ENCODE results near the gene PLXNA4.

Gene PLXNA4

DNA sequence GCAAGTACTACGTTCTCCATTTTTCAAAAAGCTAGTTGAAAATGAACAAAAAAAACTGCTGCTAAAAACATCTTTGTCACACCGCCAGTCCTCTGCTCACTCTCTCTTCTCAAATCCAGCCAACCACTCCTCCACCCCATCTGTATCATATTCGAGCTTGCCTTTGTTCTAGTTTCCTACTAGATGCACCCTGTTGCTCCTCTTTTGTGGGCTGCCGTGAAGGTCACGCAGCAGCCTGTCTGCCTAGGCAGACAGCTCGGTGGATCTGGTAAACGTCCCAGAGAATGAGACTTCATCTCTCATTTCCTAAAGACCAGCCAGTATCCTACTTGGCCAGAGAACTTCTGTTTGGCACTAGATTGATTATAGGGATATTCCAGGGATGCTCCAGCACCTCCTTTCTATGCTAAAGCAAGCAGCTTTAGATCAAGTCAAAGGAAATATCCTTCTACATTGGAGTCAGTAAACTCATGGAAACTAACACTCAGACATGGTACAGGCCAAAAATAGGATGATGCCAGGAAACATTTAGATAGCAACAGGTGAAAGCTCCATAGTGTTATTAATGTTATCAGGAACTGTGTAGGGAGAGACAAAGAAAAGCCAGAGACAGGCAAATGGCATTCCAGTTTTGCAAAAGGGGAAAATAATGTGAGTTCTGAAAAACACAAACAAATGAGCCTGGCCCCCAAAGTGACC, 8.7 kb upstream of the PLXNA4 start:
- DNase-seq: no peak

DNA sequence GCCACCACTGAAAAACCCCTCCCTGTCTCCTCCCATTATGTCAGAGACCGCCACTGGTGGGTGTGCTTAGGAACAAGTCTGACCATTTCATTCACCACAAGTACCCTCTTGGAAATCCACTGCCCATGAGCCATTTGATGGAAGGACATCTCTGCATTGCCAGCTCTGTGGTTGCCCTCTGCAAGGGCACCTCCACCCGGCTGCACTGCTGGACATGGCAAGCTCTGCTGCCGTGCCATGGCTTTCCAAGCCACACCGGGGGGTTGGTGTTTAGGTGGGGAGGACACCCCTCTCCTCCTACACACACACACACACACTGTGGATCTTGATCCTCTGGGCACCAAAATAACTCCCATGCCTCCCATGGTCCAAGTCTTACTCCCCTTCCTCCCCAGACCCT, 5.2 kb upstream of the PLXNA4 start:
- DNase-seq: no peak

DNA sequence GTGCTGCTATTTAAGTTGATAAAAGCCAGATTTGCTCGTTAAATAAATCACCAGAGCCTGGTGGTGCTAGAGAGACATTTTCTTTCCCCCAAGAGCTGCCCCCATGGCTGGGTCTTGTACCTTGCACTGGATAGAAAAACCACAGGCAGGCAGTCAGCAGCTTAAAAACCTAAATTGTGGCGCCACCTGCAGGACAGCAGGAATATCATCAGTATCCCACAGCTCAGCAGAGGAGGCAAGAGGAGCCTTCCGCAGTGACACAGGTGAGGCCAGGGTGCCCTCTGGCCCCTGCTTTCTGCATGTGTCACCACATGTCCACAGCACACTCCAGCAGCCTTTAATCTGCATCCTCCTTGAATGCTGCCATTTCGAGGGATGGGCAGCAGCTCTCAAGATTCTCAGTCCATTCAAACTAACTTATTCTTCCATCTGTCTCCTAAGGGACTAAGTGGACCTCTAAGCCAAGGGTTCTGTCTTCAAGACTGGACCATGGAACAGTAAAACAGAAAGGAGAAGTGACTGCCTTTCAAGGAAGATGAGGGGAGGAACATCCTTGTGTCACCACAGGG, 4.5 kb upstream of the PLXNA4 start:
- peak; percentile 66 for DNase-seq

DNA sequence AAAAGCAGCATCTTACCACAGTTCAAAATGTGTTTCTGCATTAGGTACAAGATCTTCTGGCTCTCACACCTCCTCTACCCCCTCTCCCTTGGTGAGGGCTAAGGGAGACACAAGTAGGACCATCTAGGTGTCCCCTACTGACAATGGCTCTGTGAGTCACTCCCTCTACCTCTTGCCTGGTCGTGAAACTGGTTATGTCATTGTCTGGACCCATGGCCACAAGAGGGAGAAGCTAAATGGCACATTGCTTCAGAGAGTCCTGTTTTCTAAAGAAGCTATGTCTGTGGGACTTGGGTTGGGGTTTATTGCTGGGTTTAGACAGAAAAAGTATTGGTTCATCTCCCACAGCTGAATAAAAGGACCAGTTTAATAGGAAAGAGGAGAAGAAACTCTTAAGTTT, 4.0 kb upstream of the PLXNA4 start:
- DNase-seq: no peak

DNA sequence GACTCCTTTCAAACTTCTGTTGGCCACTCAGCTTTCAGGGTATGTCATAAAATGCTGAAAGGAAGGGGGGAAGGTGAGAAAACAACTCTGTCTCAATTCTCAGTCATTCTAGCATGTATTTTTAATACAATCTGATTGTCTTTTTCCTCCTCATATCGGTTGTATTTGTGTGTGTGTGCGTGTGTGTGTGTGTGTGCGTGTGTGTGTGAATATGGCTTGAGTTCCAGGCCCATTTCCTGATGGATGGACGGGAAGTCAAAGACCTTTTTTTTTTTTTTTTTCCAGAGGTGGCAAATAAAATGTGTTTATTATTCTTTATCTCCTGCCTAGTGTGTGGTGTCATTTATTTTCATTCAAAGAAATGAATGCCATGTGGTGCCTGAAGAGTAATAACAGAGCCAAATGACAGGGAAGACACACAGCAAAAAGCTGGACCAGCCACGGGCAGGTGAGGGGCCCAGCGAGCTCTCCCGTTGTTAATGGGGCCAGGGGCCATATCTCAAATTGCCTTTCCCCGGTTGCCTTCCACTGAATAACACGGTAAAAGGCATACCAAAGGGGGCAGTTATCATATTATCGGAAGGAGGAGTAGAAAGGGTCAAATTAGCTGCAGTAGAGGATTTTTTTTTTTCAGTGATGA, 3.1 kb upstream of the PLXNA4 start:
- DNase-seq: no peak

DNA sequence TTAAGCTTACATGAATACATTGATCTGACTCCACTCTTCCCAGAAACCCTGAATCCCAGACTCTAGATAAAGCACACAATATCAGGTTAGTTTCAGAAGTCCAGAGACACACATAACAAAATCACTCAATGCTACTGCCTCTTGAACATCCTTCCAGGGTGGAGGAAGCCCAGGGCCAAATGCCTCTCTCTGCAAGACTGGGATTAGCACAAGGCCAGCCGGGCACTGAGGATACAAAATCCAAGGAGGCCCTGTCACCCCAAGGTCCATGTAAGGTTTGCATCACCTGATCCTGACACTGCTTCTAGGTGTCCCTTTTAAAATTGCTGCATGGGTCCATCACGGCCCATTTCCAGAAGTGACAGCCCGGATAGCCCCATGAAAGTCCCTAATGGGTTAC, 2.6 kb upstream of the PLXNA4 start:
- no peak for DNase-seq

DNA sequence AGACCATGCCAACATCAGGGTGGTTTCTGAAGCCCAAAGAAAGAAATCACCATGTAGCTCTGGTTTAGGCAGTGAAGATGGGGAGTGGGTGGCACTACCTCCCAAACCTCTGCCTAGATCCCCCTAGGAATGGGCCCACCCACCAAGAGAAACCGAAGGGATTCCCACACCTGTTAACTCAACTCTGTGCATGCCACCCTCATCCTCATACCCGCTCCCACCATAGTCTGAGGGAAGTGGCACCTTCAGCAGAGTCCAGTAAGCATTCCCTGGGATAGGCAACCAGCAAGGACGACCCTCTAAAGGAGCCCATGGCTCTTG, 1.7 kb upstream of the PLXNA4 start:
- DNase-seq: no peak

DNA sequence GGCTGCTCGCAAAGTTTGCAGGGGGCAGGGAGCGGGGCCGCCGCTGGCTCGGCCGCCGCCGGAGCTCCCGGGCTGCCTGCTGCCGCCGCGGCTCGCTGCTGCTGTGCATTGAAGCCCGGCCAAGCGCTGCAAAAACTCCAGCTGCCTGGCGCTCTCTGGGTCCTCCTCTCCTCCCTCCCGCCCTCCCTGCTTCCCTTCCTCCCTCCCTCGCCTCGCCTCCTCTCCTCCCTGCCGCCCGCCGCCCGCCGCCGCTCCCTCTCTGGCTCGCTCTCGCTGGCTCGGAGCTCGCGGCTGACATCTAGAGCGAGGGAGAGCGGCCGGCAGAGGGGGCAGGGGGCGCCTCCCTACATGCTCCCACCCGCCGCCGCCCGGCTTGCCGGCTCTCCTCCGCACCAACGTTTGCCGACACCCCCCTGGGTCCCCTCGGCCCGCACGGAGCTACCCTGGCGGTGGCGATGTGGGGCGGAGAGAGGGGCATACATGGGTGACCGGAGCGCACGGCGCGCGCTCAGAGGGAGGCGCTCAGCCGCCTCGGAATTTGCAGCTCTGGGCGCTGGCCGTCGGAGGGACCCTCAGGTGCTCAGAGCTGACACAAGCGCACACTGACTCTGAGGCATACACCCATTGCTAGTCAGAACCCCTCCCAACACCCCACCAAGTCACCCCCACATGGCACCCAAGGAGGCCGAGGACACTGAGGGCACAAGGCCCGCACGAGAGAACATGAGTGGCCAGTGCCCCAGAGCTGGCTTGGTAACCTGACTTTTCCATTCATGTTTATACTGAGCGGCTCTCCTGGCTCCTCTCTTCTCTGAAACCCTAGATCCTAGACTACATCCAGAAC, 1.2 kb upstream of the PLXNA4 start:
- peak; percentile 88 for DNase-seq

DNA sequence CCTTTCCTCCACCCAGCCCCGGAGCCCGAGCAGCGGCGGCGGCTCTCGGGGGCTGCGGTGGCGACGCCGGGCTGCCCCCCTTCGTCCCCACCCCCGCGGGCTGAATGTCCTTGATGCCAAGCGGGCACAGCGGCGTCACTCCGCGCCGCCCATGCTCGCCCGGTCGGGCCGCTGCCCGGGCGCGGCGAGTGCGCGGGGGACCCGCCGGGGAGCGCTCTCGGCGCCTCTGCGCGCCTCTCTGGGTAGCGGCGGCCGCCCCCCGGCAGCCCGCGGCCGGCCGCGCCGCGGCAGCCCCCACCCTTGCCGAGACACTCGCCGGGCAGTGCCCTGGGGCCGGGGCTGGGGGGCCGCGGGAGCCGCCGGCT, 433 bp upstream of the PLXNA4 start:
- DNase-seq: no peak

DNA sequence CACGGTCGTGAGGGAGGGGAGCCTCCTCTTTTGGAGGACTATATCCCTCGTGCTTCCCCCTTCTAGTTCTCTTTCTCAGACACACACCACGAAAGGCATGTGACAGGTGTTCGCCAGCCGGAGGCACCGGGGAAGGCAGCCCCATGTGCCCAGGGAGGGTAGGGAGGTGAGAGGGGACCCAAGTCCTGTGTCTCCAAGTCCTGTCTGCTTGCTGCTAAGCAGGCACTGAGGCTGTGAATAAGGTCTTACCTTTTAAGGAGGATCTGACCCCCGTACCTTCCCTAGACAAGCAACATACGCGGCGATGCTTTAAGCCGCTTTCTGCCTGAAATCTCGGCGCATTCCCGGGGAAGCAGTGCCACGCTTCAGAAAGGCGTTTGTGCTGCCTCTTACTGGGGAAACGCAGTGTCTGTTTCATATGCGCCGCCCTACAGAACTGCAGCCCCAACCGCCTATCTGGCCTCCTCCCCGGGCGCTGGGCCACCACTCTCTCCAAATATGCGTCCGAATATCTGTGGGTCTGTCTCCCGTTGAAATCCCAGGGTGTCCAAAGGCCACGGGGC, 770 bp downstream of the PLXNA4 start:
- peak; percentile 64 for DNase-seq

DNA sequence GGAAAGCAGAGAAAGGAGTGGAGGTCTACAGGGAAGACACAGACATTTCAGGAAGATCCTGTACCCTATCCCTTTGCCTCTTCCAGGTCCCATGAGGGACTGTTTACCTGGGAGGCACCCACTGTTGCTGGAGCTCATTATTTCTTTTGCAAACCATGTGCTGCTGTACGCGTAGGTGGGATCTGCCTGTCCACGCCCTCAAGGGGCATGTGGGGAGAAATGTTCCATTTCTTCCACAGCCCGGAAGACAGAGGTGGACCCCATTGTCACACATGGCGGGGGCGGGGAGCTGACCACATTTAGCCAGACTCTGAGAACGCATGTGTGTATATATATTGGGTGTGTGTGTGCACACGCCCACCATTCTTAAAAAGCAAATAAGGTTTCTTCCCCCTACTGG, 2.0 kb downstream of the PLXNA4 start:
- no peak for DNase-seq

DNA sequence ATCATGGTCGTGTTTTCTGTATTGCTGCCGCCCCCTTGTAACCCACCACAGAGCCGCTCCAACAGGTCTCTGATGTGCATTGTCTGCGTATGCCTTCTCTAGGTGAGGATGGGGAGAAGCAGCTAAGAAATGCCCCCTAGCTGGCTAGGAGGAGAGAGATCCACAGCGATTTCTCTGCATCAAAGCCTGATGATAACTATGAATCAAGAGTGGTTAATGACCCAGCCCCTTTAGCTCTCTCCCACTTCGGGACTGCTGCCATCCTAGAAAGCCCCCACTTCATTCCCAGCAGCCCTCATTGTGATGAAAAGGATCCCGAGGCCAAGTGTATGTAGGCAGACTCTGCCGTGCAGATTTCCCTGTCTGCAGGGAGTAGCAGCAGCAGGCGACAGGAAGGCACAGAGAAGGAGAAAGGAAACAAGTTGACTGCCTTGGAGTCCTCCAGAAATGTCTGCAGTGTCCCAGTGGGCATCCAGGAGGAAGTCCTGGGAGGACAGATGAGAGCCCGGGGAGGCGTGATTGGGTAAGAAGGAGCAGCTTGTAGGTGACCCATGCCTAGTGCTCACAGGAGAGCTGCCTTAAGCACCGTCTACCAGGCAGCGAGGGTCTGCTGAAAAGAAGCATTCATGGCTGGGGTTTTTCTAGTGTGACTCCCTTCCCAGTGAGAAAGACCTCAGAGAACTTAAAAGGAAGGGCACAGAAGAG, 2.9 kb downstream of the PLXNA4 start:
- no peak for DNase-seq

DNA sequence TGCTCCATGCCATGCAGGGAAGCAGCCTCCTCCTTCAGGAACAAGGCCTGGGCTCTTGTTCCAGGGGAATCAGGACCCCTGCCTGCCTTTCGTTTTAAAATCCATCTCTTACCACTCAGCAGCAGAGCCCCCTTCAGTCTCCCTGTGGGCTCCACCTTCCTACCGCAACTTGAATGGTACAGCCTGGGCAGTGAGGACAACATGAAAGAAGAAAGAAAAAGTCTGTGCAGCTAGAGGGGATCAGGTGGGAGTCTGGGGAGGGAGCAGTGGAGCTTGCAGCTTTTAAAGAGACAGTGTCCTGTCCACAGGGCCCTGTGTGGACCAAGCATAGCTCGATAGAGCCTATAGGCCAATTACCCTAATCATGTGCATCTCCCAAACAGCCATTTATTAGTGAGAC, 3.7 kb downstream of the PLXNA4 start:
- no peak for DNase-seq

DNA sequence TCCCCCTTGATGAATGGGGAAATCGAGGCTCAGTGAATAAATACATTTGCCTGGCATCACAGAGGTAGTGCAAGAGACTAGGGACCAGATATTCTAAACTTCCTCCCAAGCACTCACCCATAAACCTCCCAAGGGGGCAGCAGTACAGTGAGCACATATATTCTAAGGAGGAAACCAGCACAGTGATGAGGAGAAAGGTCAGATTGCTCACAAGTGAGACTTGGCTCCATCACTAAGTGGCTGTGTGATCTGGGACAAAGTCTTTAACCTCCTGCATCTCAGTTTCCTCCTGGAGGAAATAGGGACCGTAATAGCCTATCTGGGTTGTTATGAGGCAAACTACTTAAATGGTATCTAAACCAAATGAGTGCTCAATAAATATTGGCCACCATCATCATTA, 4.3 kb downstream of the PLXNA4 start:
- no peak for DNase-seq

DNA sequence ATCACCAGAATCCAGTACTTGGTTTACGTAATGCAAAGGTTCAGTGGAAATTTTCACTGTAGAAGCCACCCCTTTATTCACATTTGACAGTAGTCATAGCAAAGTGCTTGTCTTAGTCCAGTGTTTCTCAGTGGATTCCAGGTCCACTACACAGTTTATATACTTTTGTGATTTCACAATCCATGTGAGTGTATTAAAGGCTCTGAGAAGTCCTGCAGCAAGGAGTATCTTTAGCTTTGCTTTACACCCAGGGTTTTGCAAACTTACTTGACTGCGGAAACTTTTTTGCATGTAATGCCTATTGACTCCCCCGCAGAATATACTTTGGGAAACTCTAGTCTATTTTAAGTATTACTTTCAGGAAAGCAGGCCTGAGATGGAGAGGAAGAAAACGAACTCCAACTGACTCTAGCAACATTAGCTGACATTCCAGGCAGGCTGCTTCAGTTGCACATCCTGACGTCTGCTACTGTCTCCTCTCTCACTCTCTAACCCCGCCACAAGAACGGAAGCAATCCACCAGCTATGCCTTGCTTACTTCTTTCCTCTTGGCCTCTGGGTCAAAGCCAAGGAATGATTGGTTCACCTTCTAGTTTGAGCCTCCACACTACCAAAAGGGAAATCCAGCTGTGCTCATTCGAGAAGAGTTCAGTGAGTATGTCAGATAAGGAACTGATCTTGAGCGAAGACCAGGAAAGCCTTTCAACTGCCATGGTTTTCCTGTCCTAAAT, 6.2 kb downstream of the PLXNA4 start:
- DNase-seq: no peak

DNA sequence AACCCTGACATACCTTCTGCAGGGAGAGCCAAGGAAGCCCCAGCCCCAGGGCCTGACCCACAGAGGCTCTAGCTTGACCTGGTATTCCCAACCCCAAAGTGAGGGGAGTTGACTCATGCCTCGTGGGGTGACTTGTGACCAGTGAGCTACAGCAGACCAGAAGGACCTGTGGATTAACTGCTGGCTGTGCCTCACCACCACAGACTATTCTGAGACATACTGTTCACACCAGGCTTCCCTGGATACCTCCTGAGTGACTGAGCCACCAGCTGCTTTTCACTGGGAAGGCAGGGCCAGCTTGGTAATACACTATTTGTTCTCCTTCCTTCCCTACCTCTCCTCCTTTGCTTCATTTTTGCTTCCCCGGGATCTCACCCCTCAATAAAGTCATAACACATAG, 7.3 kb downstream of the PLXNA4 start:
- DNase-seq: no peak

DNA sequence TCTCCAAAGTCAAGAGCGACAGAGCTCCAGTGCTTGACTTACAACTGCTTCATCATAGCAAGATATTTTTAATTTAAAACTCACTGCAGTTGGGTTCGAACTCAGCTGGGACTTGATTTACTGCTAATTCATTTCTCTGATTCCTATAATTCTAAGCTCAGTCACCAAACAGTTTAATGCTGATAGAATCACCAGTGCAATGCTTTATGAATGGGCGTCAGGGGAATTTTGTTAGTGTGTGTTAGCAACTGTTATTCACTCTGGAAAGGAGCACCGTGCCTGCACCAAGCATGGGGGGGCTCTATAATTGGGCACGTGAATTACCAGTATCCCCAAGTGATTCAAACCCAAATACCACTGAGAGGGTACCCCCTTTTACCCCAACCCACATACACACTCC, 10.4 kb downstream of the PLXNA4 start:
- no peak for DNase-seq

DNA sequence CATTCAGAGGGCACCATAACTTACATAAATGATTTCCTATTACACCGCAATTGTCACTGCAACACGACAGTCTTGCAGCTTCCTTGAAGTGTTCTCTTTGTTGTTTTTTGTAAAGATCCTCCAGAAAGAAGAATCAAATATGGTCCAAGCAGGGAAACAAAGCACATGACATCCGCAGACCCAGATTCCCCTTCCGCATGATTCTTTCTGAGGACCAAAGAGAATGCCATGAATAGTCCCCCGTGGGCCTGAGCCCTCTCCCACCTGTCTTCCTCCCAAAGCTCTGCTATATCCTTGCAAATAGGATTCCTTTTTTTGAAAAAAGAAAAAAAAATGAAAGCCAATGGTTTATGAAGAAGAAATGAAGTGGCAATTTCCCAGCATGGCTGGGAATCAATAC, 10.8 kb downstream of the PLXNA4 start:
- DNase-seq: no peak

DNA sequence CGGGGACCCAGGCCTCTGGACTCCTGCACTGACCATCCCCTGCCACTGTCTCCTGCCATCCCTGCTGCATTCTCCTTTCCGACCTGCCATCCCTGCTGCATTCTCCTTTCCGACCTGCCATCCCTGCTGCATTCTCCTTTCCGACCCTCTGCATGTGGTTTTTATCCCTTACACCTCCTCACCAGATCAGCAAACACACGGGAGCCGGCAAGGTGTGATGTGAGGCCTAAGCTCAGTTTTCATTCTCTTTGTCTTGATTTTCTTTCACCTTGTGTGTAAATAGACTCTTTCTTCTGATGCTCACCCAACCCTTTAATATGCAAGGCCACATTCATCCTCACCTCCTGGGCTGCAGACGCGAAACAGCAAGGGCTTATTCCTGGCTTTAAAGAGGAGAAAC, 11.4 kb downstream of the PLXNA4 start:
- no peak for DNase-seq

DNA sequence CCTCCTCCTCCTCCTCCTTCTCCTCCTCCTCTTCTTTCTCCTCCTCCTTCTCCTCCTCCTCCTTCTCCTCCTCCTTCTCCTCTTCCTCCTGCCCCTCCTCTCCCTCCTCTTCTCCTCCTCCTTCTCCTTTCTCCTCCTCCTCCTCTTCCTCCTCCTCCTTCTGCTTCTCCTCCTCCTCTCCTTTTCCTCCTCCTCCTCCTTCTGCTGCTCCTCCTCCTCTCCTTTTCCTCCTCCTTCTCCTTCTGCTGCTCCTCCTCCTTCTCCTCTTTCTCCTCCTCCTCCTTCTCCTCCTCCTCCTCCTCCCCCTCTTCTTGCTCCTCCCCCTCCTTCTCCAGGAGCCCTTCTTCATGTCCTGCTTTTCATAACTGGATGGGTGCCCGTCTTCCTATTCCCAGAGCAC, 12.2 kb downstream of the PLXNA4 start:
- DNase-seq: no peak

DNA sequence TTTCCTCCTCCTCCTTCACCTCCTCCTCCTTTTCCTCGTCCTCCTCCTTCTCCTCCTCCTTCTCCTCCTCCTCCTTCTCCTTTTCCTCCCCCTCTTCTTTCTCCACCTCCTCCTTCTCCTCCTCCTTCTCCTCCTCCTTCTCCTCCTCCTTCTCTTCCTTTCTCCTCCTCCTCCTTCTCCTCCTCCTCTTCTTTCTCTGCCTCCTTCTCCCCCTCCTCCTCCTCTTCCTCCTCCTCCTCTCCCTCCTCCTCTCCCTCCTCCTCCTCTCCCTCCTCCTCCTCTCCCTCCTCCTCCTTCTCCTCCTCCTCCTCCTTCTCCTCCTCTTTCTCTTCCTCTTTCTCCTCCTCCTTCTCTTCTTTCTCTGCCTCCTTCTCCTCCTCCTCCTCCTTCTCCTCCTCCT, 13.6 kb downstream of the PLXNA4 start:
- no peak for DNase-seq

DNA sequence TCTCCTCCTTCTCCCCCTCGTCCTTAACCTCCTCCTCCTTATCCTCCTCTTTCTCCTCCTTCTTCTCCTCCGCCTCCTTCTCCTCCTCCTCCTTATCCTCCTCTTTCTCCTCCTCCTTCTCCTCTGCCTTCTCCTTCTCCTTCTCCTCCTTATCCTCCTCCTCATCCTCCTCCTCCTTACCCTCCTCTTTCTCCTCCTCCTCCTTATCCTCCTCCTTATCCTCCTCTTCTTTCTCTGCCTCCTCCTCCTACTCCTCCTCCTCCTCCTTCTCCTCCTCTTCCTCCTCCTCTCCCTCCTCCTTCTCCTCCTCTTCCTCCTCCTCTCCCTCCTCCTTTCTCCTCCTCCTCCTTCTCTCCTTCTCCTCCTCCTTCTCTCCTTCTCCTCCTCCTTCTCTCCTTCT, 14.5 kb downstream of the PLXNA4 start:
- no peak for DNase-seq
